Prostate gland (tissue), 2 donors: ENCODE measurements around the gene ZNF728. TPM values are rescaled to one million over a fixed set of nuclear protein-coding genes. Genes with fewer than 3 reads are reported as not detected.

Experiments used
- small RNA-seq, 2 donors: library from RNA; depleted of rRNA; stranded (forward); fragments of <200 nt; gene quantifications; one replicate each; pipeline ENCODE3, GENCODE V24; 2016
- total RNA-seq, 2 donors: library from RNA; depleted of rRNA; stranded (reverse); fragments of >200 nt; gene quantifications; one replicate each; pipeline ENCODE4 v1.1.0, GENCODE V29; 2016

ZNF728 gene
- total RNA-seq, 2 donors from 2014 or later: 1.4 to 10.3 TPM

Small RNAs within 50 kb of the gene (small RNA-seq; reads per million reads assigned to genes)
- gene AC022145.2: 0 reads per million in 2 donors

Other genes with a start within 250 kb of the ZNF728 start
- 1 to 10 TPM in 1 of 2 donors, not detected in 1; 1.2 TPM for gene ZNF99, start 219.0 kb downstream of the ZNF728 start, total RNA-seq
- 1 to 10 TPM in 1 of 2 donors, not detected in 1; 3.5 TPM for gene ZNF723, start 170.9 kb downstream of the ZNF728 start, total RNA-seq
- gene ZNF730, start 113.8 kb upstream of the ZNF728 start, total RNA-seq: 1 to 10 TPM in 1 of 2 donors, under 1 TPM in 1; 0.55 to 2.6 TPM
- gene ZNF724, start 247.2 kb upstream of the ZNF728 start, total RNA-seq: 1 to 10 TPM in 1 of 2 donors, under 1 TPM in 1; 0.73 to 6.2 TPM